HepG2 (cell line): ENCODE results near the gene NPPC. TPM values are rescaled to one million over a fixed set of nuclear protein-coding genes. Genes with fewer than 3 reads are reported as not detected.
A peak's percentile ranks its signal among the peaks of the same experiment; 100 is the strongest.

ENCODE experiments used
- ATAC-seq: fragments of 200-7000 bp; cut with Tn5 transposase; 3 replicates; pipeline ENCODE4 v1.9.1; 2020; ENCODE audit warnings: mild to moderate bottlenecking, moderate library complexity
- BruUV-seq: library from RNA; stranded (reverse); fragments of 400-500 nt; replicated peaks from 2 replicates; lab custom pipeline; 2021; lab: Mats Ljungman, UMichigan
- CTCF ChIA-PET: fragments of 300-600 bp; formaldehyde crosslinking; extraction: SDS; loops from one replicate; lab custom pipeline; 2021; ENCODE audit warnings: low total read pairs, inconsistent platforms, low intra/inter-chr PET ratio; lab: Yijun Ruan, JAX
- POLR2A ChIA-PET: fragments of 350-600 bp; sonication (Branson Sonifier 250); formaldehyde crosslinking; loops from one replicate; lab custom pipeline; 2020; ENCODE audit warnings: antibody characterized with exemption, inconsistent platforms; lab: Yijun Ruan, JAX
- DNase-seq: peaks from one replicate; pipeline ENCODE4 v3.0.0-alpha.2; 2015; ENCODE audit warnings: low spot score
- FAIRE-seq: peaks from 3 replicates; lab custom pipeline; 2011; peaks lifted over from hg19 to GRCh38; lab: Jason Lieb, UNC
- H2AFZ ChIP-seq: one replicate; pipeline ENCODE4 v1.6.1; 2011; ENCODE audit warnings: low read length, inconsistent platforms
- H3K27ac ChIP-seq: fragments of 300-600 bp; 3 replicates; pipeline ENCODE4 v1.8.0; 2011; ENCODE audit warnings: mixed run types, mild to moderate bottlenecking, mixed read lengths, low read length, inconsistent platforms; ENCODE audit not compliant: insufficient read depth; ENCODE audit errors: extremely low read length
- H3K27me3 ChIP-seq, 2 experiments: fragments of 200-600 bp in 1 of 2; 2 replicates in 1 of 2; 3 replicates in 1 of 2; pipeline versions ENCODE4 v1.6.0 to v1.8.0; 2011; ENCODE audit warnings: low read length in 2 of 2, mild to moderate bottlenecking in 2 of 2, moderate library complexity in 2 of 2, inconsistent platforms in 1 of 2; ENCODE audit not compliant: insufficient read depth in 2 of 2, control insufficient read depth in 1 of 2
- H3K36me3 ChIP-seq, 2 experiments: fragments of 200-600 bp in 1 of 2; replicated peaks in 1 of 2; 2 replicates in 1 of 2; 3 replicates in 1 of 2; pipeline versions ENCODE4 v1.5.1 to v1.8.0; 2011; ENCODE audit warnings: low read length in 2 of 2, inconsistent platforms in 1 of 2; ENCODE audit not compliant: insufficient read depth in 2 of 2, control insufficient read depth in 1 of 2
- H3K4me1 ChIP-seq: 2 replicates; pipeline ENCODE4 v1.5.1; 2012; ENCODE audit warnings: low read length, inconsistent platforms; ENCODE audit not compliant: insufficient read depth
- H3K4me2 ChIP-seq: 2 replicates; pipeline ENCODE4 v1.6.0; 2011; ENCODE audit warnings: low read depth, low read length, inconsistent platforms
- H3K4me3 ChIP-seq, 3 experiments: fragments of 200-600 bp in 1 of 3; sonication (generic), shearing (Covaris generic) in 1 of 3; replicated peaks in 1 of 3; 2 replicates each; pipeline ENCODE4 v1.5.1; 2011 to 2016; ENCODE audit warnings: low read length in 3 of 3, inconsistent platforms in 2 of 3, low read depth in 2 of 3, mild to moderate bottlenecking in 2 of 3, control low read depth in 1 of 3, mixed read lengths in 1 of 3; ENCODE audit not compliant: insufficient read depth in 1 of 3
- H3K79me2 ChIP-seq: one replicate; pipeline ENCODE4 v1.6.1; 2011; ENCODE audit warnings: low read length, inconsistent platforms; ENCODE audit not compliant: insufficient read depth
- H3K9ac ChIP-seq: 2 replicates; pipeline ENCODE4 v1.6.0; 2011; ENCODE audit warnings: mild to moderate bottlenecking, low read depth, low read length, inconsistent platforms; ENCODE audit not compliant: insufficient read depth
- H3K9me3 ChIP-seq: 2 replicates; pipeline ENCODE4 v1.5.1; 2012; ENCODE audit warnings: mild to moderate bottlenecking, low read length
- H4K20me1 ChIP-seq: 2 replicates; pipeline ENCODE4 v1.6.0; 2011; ENCODE audit warnings: inconsistent platforms, mild to moderate bottlenecking, low read length, moderate library complexity; ENCODE audit not compliant: insufficient read depth
- DNMT3B ChIP-seq: conservative IDR thresholded peaks from 2 replicates; pipeline ENCODE4 v1.6.1; 2016; ENCODE audit warnings: missing biosample characterization, control low read depth
- EHMT2 ChIP-seq: fragments of 200-600 bp; sonication (generic); IDR thresholded peaks from 2 replicates; pipeline ENCODE4 v1.7.0; 2017; ENCODE audit warnings: antibody characterized with exemption, low read depth, low read length, borderline replicate concordance
- ELF1 ChIP-seq: sonication (generic); formaldehyde crosslinking; IDR thresholded peaks from 2 replicates; pipeline ENCODE4 v1.4.0; 2020; ENCODE audit warnings: missing genetic modification reagents
- GATAD2A ChIP-seq: IDR thresholded peaks from 2 replicates; pipeline ENCODE4 v1.6.1; 2016
- HOXA9 ChIP-seq: sonication (generic); formaldehyde crosslinking; IDR thresholded peaks from 2 replicates; pipeline ENCODE4 v1.8.1; 2022; ENCODE audit warnings: missing genetic modification reagents, mild to moderate bottlenecking, moderate library complexity, borderline replicate concordance
- MAX ChIP-seq: IDR thresholded peaks from 2 replicates; pipeline ENCODE4 v1.6.1; 2012; ENCODE audit warnings: inconsistent platforms
- MEIS1 ChIP-seq: sonication (generic); formaldehyde crosslinking; IDR thresholded peaks from 2 replicates; pipeline ENCODE4 v1.9.0; 2021; ENCODE audit warnings: mild to moderate bottlenecking, missing genetic modification reagents, moderate library complexity, borderline replicate concordance
- PAX8 ChIP-seq: sonication (generic); formaldehyde crosslinking; IDR thresholded peaks from 2 replicates; pipeline ENCODE4 v1.8.0; 2022; ENCODE audit warnings: mild to moderate bottlenecking, missing genetic modification reagents, borderline replicate concordance
- ZBTB38 ChIP-seq: sonication (generic); formaldehyde crosslinking; IDR thresholded peaks from 2 replicates; pipeline ENCODE4 v1.5.1; 2020; ENCODE audit warnings: mild to moderate bottlenecking, missing genetic modification reagents
- ZC3H13 ChIP-seq: sonication (generic); formaldehyde crosslinking; IDR thresholded peaks from 2 replicates; pipeline ENCODE4 v1.8.1; 2023; ENCODE audit warnings: mild to moderate bottlenecking, missing genetic modification reagents, moderate library complexity
- ZC3H4 ChIP-seq: sonication (generic); formaldehyde crosslinking; IDR thresholded peaks from 2 replicates; pipeline ENCODE4 v1.4.0; 2020; ENCODE audit warnings: missing genetic modification reagents, borderline replicate concordance
- ZFP37 ChIP-seq: sonication (generic); formaldehyde crosslinking; IDR thresholded peaks from 2 replicates; pipeline ENCODE4 v1.4.0; 2020; ENCODE audit warnings: missing genetic modification reagents, borderline replicate concordance
- ZNF274 ChIP-seq: sonication (generic); formaldehyde crosslinking; IDR thresholded peaks from 2 replicates; pipeline ENCODE4 v1.5.1; 2020; ENCODE audit warnings: mild to moderate bottlenecking, missing genetic modification reagents
- ZNF660 ChIP-seq: sonication (generic); formaldehyde crosslinking; IDR thresholded peaks from 2 replicates; pipeline ENCODE4 v1.5.1; 2020; ENCODE audit warnings: mild to moderate bottlenecking, low read depth, missing genetic modification reagents, borderline replicate concordance
- ZNF720 ChIP-seq: sonication (generic); formaldehyde crosslinking; IDR thresholded peaks from 2 replicates; pipeline ENCODE4 v1.4.0; 2020; ENCODE audit warnings: missing genetic modification reagents
- ZSCAN22 ChIP-seq: sonication (generic); formaldehyde crosslinking; IDR thresholded peaks from 2 replicates; pipeline ENCODE4 v1.4.0; 2020; ENCODE audit warnings: mild to moderate bottlenecking, missing genetic modification reagents
- ZSCAN29 ChIP-seq: sonication (generic); formaldehyde crosslinking; conservative IDR thresholded peaks from 2 replicates; pipeline ENCODE4 v1.4.0; 2020; ENCODE audit warnings: mild to moderate bottlenecking, missing genetic modification reagents
- WGBS: methylation state at CpG from one replicate; pipeline ENCODE4 v1.1.6; 2017; ENCODE audit warnings: low lambda C conversion rate; 5-methylcytosine and 5-hydroxymethylcytosine counted together
- in situ Hi-C: cut with HindIII; loops from 2 replicates; pipeline ENCODE4 v1.10.0; 2017; ENCODE audit warnings: low pct_unique_long_range_greater_than_20kb; ENCODE audit not compliant: extremely low pct_ligation_motif_present
- intact Hi-C: fragments of 100-400 bp; cut with micrococcal nuclease; formaldehyde crosslinking; loops from one replicate; pipeline ENCODE4 v1.10.0; 2022; ENCODE audit not compliant: unreplicated experiment
- polyA plus RNA-seq, 8 experiments: library from polyadenylated mRNA; depleted of rRNA in 3 of 8; stranded (reverse) in 7 of 8; unstranded in 1 of 8; fragments of >200 nt; fragmentation: Illumina TruSeq in 4 of 8; extraction: Trizol in 4 of 8; gene quantifications; 2 replicates each; pipeline versions ENCODE4 v1.2.1 to v1.2.3, GENCODE V29; 2011 to 2016; ENCODE audit warnings: low read depth in 4 of 8, missing spikeins in 1 of 8, mixed read lengths in 1 of 8; ENCODE audit not compliant: insufficient read depth in 1 of 8
- total RNA-seq, 5 experiments: library from RNA; depleted of rRNA; stranded (reverse); fragments of >200 nt; fragmentation: Illumina TruSeq; extraction: Trizol; gene quantifications; 2 replicates each; pipeline ENCODE4 v1.2.3, GENCODE V29; 2016; ENCODE audit warnings: low read depth in 1 of 5
- TF ChIP-seq, protein P1 (sequence below), 2 experiments: fragments of 450-650 bp in 1 of 2; sonication (generic) in 1 of 2; formaldehyde crosslinking; IDR thresholded peaks; 2 replicates each; pipeline versions ENCODE4 v1.5.0 to v1.8.0; 2020 to 2022; ENCODE audit warnings: mild to moderate bottlenecking in 1 of 2, missing genetic modification reagents in 1 of 2
- TF ChIP-seq, protein P2 (sequence below): sonication (generic); formaldehyde crosslinking; IDR thresholded peaks from 2 replicates; pipeline ENCODE4 v1.8.0; 2022; ENCODE audit warnings: mild to moderate bottlenecking, missing genetic modification reagents, borderline replicate concordance
- TF ChIP-seq, protein P3 (sequence below): conservative IDR thresholded peaks from 2 replicates; pipeline ENCODE4 v1.6.1; 2018; ENCODE audit warnings: missing genetic modification reagents

The NPPC gene
- total and polyA plus RNA-seq, 2 of the 13 experiments (the other 11 are each of a cell fraction or from before 2014, with no cell fraction given) = 0.11 TPM; not detected in 1

GRCh38 chr2:231960810-231961348 lies 34.7 kb upstream of the NPPC start:
- Histone ChIP-seq H3K36me3 (no peaks in the 10 kb centered on the region), H3K9me3 (no peaks in the 10 kb centered on the region), H3K27ac (peak overlapping the region; percentile 77), H3K27me3 (no peaks in the 10 kb centered on the region), H3K4me1 (peaks cover 65% of the 10 kb centered on the region), H2AFZ (no peak overlapping the region), H3K4me2 (peak overlapping the region; percentile 90), H3K9ac (peak overlapping the region; percentile 87), H3K4me3 (peak overlapping the region; percentile 88 to 97 (median 93)), H4K20me1 (0 out of 2 replicates have a peak, but pooled peaks cover 4% of the 10 kb centered on the region), H3K79me2 (peaks cover 39% of the 10 kb centered on the region)
- no peak for FAIRE-seq
- POLR2A ChIA-PET = interaction anchor here (0.7 to 2.6 kb wide), 6 partner anchors 10 to 26 kb away, joined by 3 to 11 read pairs (median 3); no protein-coding TSS in a partner anchor
- no peak for ATAC-seq
- CTCF ChIA-PET = no interaction called here
- in situ Hi-C loops (no loop called here), intact Hi-C loops (loop anchor here (5.0 kb wide), 1 partner anchor 34 kb away; the partner anchor contains the start of gene NPPC)
- no peak for DNase-seq
- WGBS = 66% methylated on average over 18 of the region's 18 CpGs
- TSS peak; percentile 94 for BruUV-seq
- no peak for TF ChIP-seq ZSCAN22 (CRISPR knock-in tag)
- no peak for TF ChIP-seq ELF1
- TF ChIP-seq ZFP37 = no peak; the same call in 1 of the 2 replicates
- 0 out of 2 replicates have a peak, but pooled peaks have one; percentile 14 for TF ChIP-seq EHMT2
- peak; percentile 14; the same call in 1 of the 2 replicates for TF ChIP-seq PAX8
- TF ChIP-seq ZNF274 = 0 out of 2 replicates have a peak, but pooled peaks have one; percentile 10
- TF ChIP-seq, protein P1, sequence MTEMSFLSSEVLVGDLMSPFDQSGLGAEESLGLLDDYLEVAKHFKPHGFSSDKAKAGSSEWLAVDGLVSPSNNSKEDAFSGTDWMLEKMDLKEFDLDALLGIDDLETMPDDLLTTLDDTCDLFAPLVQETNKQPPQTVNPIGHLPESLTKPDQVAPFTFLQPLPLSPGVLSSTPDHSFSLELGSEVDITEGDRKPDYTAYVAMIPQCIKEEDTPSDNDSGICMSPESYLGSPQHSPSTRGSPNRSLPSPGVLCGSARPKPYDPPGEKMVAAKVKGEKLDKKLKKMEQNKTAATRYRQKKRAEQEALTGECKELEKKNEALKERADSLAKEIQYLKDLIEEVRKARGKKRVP (CRISPR knock-in tag; IDR thresholded peaks at IDR 0.05) = peak in 1 of 2 experiments; percentile 19; a peak in 1 of 4 replicates
- TF ChIP-seq ZNF660 (CRISPR knock-in tag) = 0 out of 2 replicates have a peak, but pooled peaks have one; percentile 12
- TF ChIP-seq ZNF720 (CRISPR knock-in tag) = 0 out of 2 replicates have a peak, but pooled peaks have one; percentile 64
- TF ChIP-seq DNMT3B (CRISPR knock-in tag) = 0 out of 2 replicates have a peak, but pooled peaks have one; percentile 33
- TF ChIP-seq, protein P2, sequence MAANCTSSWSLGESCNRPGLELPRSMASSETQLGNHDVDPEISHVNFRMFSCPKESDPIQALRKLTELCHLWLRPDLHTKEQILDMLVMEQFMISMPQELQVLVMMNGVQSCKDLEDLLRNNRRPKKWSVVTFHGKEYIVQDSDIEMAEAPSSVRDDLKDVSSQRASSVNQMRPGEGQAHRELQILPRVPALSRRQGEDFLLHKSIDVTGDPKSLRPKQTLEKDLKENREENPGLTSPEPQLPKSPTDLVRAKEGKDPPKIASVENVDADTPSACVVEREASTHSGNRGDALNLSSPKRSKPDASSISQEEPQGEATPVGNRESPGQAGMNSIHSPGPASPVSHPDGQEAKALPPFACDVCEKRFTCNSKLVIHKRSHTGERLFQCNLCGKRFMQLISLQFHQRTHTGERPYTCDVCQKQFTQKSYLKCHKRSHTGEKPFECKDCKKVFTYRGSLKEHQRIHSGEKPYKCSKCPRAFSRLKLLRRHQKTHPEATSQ (CRISPR knock-in tag) = no peak
- 0 out of 2 replicates have a peak, but pooled peaks have one; percentile 49 for TF ChIP-seq ZSCAN29 (CRISPR knock-in tag)
- TF ChIP-seq ZBTB38 = 0 out of 2 replicates have a peak, but pooled peaks have one; percentile 70
- TF ChIP-seq ZC3H4 (CRISPR knock-in tag) = 0 out of 2 replicates have a peak, but pooled peaks have one; percentile 60
- TF ChIP-seq MEIS1 = no peak
- TF ChIP-seq, protein P3, sequence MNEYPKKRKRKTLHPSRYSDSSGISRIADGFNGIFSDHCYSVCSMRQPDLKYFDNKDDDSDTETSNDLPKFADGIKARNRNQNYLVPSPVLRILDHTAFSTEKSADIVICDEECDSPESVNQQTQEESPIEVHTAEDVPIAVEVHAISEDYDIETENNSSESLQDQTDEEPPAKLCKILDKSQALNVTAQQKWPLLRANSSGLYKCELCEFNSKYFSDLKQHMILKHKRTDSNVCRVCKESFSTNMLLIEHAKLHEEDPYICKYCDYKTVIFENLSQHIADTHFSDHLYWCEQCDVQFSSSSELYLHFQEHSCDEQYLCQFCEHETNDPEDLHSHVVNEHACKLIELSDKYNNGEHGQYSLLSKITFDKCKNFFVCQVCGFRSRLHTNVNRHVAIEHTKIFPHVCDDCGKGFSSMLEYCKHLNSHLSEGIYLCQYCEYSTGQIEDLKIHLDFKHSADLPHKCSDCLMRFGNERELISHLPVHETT (CRISPR knock-in tag) = no peak
- peak; percentile 78; the same call in 1 of the 2 replicates for TF ChIP-seq MAX
- 0 out of 2 replicates have a peak, but pooled peaks have one; percentile 67 for TF ChIP-seq HOXA9
- TF ChIP-seq GATAD2A = 0 out of 2 replicates have a peak, but pooled peaks have one; percentile 31
- 0 out of 2 replicates have a peak, but pooled peaks have one; percentile 14 for TF ChIP-seq ZC3H13
